ENCODE results near the gene FGFRL1. TPM values are rescaled to one million over a fixed set of nuclear protein-coding genes. Genes with fewer than 3 reads are reported as not detected.

The FGFRL1 gene
- polyA plus RNA-seq, 1 donor: 12.6 TPM

GRCh38 chr4:1035510-1035909, 24.1 kb downstream of the FGFRL1 start:
- no peak for DNase-seq
- Histone ChIP-seq H3K4me3 (ENCODE audit: low read length) (no peak overlapping the region), H3K27ac (ENCODE audit: low read length) (no peak overlapping the region), H3K4me1 (ENCODE audit: control insufficient read depth, insufficient read depth, low read length) (peaks cover 3% of the 10 kb centered on the region), H3K27me3 (ENCODE audit: control insufficient read depth, insufficient read depth, low read length) (peaks cover 21% of the 10 kb centered on the region), H3K36me3 (ENCODE audit: control insufficient read depth, insufficient read depth, low read length) (no peaks in the 10 kb centered on the region), H3K9me3 (ENCODE audit: control insufficient read depth, low read depth, low read length) (no peaks in the 10 kb centered on the region)
- WGBS (ENCODE audit: insufficient coverage, low lambda C conversion rate): no CpG with 5 or more reads among the region's 26 CpGs

- H3K36me3 ChIP-seq (ENCODE audit: control insufficient read depth, insufficient read depth, low read length): no peaks in the 10 kb centered on the region
- H3K4me3 ChIP-seq (ENCODE audit: low read length): no peak overlapping the region
- no peak overlapping the region for H3K27ac ChIP-seq (ENCODE audit: low read length)
- H3K9me3 ChIP-seq (ENCODE audit: control insufficient read depth, low read depth, low read length): no peaks in the 10 kb centered on the region
- peaks cover 21% of the 10 kb centered on the region for H3K27me3 ChIP-seq (ENCODE audit: control insufficient read depth, insufficient read depth, low read length)
- no peak for DNase-seq
- H3K4me1 ChIP-seq (ENCODE audit: control insufficient read depth, insufficient read depth, low read length): peaks cover 3% of the 10 kb centered on the region
- WGBS (ENCODE audit: insufficient coverage, low lambda C conversion rate): no CpG with 5 or more reads among the region's 15 CpGs
Measured at GRCh38 chr4:1036095-1036494, 24.7 kb downstream of the FGFRL1 start.

GRCh38 chr4:1036976-1037810, 25.8 kb downstream of the FGFRL1 start:
- H3K27ac ChIP-seq (ENCODE audit: low read length): no peak overlapping the region
- WGBS (ENCODE audit: insufficient coverage, low lambda C conversion rate): no CpG with 5 or more reads among the region's 26 CpGs
- H3K9me3 ChIP-seq (ENCODE audit: control insufficient read depth, low read depth, low read length): no peaks in the 10 kb centered on the region
- peaks cover 18% of the 10 kb centered on the region for H3K27me3 ChIP-seq (ENCODE audit: control insufficient read depth, insufficient read depth, low read length)
- DNase-seq: no peak
- H3K4me1 ChIP-seq (ENCODE audit: control insufficient read depth, insufficient read depth, low read length): peaks cover 6% of the 10 kb centered on the region
- H3K36me3 ChIP-seq (ENCODE audit: control insufficient read depth, insufficient read depth, low read length): no peaks in the 10 kb centered on the region
- no peak overlapping the region for H3K4me3 ChIP-seq (ENCODE audit: low read length)

DNA sequence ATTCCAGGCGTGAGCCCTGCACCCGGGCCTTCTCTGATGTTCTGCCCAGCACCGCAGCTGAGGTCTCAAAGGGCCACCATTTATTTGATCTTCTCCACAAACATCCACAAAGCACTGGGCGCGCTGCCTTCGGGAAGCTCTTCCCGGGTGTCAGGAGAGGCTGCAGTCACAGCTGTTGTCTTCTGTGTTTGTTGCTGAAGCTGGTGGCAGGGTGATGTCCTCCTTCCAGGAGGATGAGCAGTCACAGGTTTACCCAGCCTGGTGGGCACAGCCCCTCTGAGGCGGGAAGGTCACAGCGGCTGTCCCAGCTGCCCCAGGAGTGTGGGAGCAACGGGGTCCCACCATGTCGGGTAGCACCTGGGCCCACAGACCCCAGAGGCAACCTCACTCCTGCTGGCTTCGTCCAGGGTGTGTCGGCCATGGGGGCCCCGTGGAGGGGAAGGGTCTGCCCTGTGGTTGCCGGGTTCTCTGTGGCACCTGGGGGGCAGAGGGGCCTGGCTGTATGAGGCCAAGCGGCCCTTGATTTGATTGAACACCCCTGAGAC, 27.6 kb downstream of the FGFRL1 start:
- Histone ChIP-seq H3K4me1 (ENCODE audit: control insufficient read depth, insufficient read depth, low read length) (peaks cover 6% of the 10 kb centered on the region), H3K27me3 (ENCODE audit: control insufficient read depth, insufficient read depth, low read length) (peaks cover 13% of the 10 kb centered on the region), H3K36me3 (ENCODE audit: control insufficient read depth, insufficient read depth, low read length) (no peaks in the 10 kb centered on the region), H3K9me3 (ENCODE audit: control insufficient read depth, low read depth, low read length) (peaks cover 2% of the 10 kb centered on the region), H3K4me3 (ENCODE audit: low read length) (no peak overlapping the region), H3K27ac (ENCODE audit: low read length) (no peak overlapping the region)
- no CpG with 5 or more reads among the region's 16 CpGs for WGBS (ENCODE audit: insufficient coverage, low lambda C conversion rate)
- no peak for DNase-seq

DNA sequence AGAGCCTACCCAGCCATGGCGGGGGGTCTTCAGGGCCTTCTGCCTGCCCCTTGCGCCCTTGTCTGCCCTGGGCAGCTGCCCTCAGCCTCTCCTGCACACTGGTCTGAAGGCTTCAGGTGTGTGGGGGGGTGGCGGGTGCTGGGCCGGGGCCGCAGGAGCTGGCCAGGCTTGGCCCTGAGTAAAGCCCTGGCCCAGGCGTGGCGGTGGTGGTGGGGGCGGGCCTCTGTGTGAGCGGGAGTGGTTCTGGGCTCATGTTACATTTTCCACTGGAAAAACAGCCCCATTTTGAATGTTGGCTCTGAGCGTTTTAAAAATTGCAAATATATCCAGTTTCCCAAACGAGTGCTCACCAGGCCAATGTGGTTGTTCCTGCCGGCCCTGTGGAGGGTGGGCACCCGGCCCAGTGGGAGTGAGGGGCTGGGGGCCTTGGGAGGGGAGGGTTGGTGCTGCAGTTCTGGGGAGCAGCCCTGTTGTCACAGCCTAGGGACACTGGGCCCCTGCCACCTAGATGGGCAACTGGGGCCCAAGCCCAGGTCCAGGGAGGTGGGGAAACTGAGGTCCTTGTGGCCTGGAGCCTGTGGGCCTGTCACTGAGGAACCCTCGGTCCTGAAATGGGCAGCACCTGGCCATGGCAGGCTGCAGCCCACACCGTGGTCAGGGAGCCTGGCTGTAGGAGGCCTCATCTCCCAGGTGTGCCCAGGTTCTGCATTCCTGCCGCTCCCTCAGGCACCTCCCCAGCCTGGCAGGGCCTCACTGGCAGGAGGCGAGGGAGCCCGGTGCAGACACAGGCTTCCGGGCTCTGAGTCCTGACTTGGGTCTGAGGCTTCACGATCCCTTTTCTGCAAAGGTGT, 28.3 kb downstream of the FGFRL1 start:
- no peak for DNase-seq
- WGBS (ENCODE audit: insufficient coverage, low lambda C conversion rate): no CpG with 5 or more reads among the region's 20 CpGs

DNA sequence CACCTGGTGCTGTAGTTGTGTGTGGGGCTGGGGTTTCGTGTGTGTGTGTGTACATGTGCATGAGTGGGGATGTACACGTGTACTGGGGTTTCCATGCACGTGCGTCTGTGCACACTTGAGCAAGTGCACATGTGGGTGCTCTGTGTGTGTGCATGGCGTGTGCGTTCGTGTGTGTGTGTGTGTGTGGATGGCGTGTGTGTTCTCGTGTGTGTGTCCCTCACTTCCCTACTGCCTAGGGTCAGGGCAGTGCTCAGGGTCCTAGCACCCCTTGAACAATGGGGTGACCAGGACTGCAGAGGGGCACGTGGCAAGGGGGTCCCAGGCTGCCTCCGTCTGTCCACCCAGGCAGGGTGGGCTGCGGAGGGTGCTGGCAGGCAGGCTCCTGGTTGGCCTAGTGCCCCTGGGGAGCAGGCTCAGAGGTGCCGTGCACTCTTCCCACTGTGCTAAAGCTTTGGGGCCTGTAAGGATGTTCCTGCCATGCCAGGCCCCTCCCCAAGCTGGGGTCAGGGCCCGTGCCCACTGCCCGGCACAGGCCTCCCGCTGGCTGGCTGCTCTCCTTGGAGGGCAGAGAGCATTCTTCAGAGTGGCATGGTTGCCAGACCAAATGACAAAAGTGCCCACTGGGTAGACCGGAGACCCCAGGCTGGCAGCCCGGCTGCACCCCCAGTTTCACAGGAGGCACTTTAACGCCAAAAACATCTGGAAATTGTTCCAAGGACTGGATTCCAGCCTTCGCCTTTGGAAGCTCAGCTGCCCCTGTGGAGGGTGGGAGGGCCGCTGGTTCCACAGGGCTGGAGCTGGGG, 29.1 kb downstream of the FGFRL1 start:
- no peak for DNase-seq
- peaks cover 6% of the 10 kb centered on the region for H3K4me1 ChIP-seq (ENCODE audit: control insufficient read depth, insufficient read depth, low read length)
- H3K27me3 ChIP-seq (ENCODE audit: control insufficient read depth, insufficient read depth, low read length): peaks cover 28% of the 10 kb centered on the region
- peaks cover 4% of the 10 kb centered on the region for H3K9me3 ChIP-seq (ENCODE audit: control insufficient read depth, low read depth, low read length)
- no peak overlapping the region for H3K27ac ChIP-seq (ENCODE audit: low read length)
- H3K36me3 ChIP-seq (ENCODE audit: control insufficient read depth, insufficient read depth, low read length): no peaks in the 10 kb centered on the region
- no CpG with 5 or more reads among the region's 21 CpGs for WGBS (ENCODE audit: insufficient coverage, low lambda C conversion rate)
- H3K4me3 ChIP-seq (ENCODE audit: low read length): no peak overlapping the region

More for the DNA sequence above, 28.3 kb downstream of the FGFRL1 start:
- no peak overlapping the region for H3K4me3 ChIP-seq (ENCODE audit: low read length)
- H3K27ac ChIP-seq (ENCODE audit: low read length): no peak overlapping the region
- peaks cover 6% of the 10 kb centered on the region for H3K4me1 ChIP-seq (ENCODE audit: control insufficient read depth, insufficient read depth, low read length)
- H3K36me3 ChIP-seq (ENCODE audit: control insufficient read depth, insufficient read depth, low read length): no peaks in the 10 kb centered on the region
- H3K9me3 ChIP-seq (ENCODE audit: control insufficient read depth, low read depth, low read length): peaks cover 2% of the 10 kb centered on the region
- H3K27me3 ChIP-seq (ENCODE audit: control insufficient read depth, insufficient read depth, low read length): peaks cover 20% of the 10 kb centered on the region

DNA sequence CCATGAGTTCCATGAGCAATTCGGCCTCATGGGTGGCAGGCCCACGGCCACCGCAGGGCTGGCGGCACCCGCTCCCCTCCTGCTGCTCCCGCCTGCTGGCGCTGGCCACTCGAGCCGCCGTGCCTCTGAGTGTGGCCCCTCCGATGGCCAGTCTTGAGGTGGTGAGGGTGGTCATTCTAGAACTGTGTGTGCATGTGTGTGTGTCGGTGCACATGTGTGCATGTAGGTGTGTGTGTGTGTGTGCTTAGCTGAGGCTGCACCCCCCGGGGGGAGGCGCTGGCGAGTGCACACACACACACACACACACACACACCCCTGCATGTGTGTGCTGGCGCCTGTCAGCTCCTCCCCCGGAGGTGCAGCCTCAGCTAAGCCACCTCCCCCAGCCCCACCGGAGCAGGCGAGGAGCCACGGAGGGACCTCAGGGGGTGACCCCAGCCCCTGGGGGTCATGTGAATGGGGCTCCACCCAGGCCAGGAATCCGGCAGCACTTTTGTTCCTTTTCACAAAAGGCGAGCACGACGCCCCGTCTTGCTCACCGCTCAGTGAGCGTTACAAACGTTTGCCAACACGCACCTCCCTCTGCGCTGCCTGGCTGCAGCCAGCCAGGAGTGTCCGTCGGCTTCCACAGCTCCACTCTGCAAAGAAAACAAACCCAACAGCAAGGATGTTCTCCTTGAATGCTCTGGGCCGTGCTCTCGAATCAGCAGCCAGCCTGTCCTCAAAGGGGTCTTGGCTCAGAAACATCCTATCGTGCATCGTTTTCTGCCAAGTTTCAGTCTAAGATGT, 29.9 kb downstream of the FGFRL1 start:
- Histone ChIP-seq H3K9me3 (ENCODE audit: control insufficient read depth, low read depth, low read length) (peaks cover 6% of the 10 kb centered on the region), H3K27me3 (ENCODE audit: control insufficient read depth, insufficient read depth, low read length) (peaks cover 30% of the 10 kb centered on the region), H3K27ac (ENCODE audit: low read length) (no peak overlapping the region), H3K36me3 (ENCODE audit: control insufficient read depth, insufficient read depth, low read length) (no peaks in the 10 kb centered on the region), H3K4me1 (ENCODE audit: control insufficient read depth, insufficient read depth, low read length) (peaks cover 6% of the 10 kb centered on the region), H3K4me3 (ENCODE audit: low read length) (no peak overlapping the region)
- DNase-seq: no peak
- 20% methylated on average over 1 of the region's 36 CpGs for WGBS (ENCODE audit: insufficient coverage, low lambda C conversion rate)

DNA sequence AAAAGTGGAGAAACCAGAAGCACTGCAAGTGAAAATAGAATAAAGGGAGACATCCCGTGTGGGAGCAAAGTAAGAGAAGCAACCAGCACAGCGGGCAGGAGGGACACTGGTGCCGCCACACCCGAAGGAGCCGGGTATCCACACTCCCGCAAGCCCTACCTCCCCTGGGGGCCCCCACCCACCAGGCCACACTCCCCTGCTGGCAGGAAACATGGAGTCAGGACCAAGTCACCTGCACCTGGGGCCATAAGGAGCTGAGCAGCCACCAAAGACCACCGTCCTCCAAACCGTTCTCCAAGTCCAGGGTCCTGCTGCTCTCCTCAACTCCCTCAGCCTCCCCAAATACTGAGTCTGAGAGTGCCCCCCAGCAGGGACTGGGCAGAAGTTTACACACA, 30.5 kb downstream of the FGFRL1 start:
- WGBS (ENCODE audit: insufficient coverage, low lambda C conversion rate): no CpG with 5 or more reads among the region's 8 CpGs
- H3K4me1 ChIP-seq (ENCODE audit: control insufficient read depth, insufficient read depth, low read length): peaks cover 8% of the 10 kb centered on the region
- DNase-seq: no peak
- no peaks in the 10 kb centered on the region for H3K36me3 ChIP-seq (ENCODE audit: control insufficient read depth, insufficient read depth, low read length)
- no peak overlapping the region for H3K4me3 ChIP-seq (ENCODE audit: low read length)
- peaks cover 31% of the 10 kb centered on the region for H3K27me3 ChIP-seq (ENCODE audit: control insufficient read depth, insufficient read depth, low read length)
- no peak overlapping the region for H3K27ac ChIP-seq (ENCODE audit: low read length)
- H3K9me3 ChIP-seq (ENCODE audit: control insufficient read depth, low read depth, low read length): peaks cover 10% of the 10 kb centered on the region

DNA sequence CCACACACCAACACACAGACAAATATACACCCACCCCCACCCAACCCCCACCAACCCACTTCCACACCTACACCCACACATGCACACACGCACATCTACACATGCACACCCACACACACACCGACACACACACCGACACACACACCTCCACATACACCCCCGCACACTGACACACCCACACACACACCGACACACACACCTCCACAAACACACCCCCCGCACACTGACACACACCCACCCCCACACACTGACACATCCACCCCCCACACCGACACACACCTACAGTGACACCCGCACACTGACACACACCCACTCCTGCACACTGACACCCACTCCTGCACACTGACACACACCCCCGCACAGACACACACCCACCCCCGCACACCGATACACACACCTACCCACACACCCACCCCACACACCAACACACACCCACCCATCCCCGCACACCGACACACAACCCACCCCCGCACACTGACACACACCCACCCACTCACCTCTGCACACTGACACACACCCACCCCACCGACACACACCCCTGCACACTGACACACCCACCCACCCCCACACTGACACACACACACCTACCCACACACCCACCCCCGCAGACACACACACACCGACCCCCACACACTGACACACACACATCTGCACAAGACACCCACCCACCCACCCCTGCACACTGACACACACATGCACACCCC, 31.1 kb downstream of the FGFRL1 start:
- DNase-seq: no peak
- no peak overlapping the region for H3K4me3 ChIP-seq (ENCODE audit: low read length)
- H3K9me3 ChIP-seq (ENCODE audit: control insufficient read depth, low read depth, low read length): peaks cover 10% of the 10 kb centered on the region
- WGBS (ENCODE audit: insufficient coverage, low lambda C conversion rate): no CpG with 5 or more reads among the region's 17 CpGs
- H3K36me3 ChIP-seq (ENCODE audit: control insufficient read depth, insufficient read depth, low read length): no peaks in the 10 kb centered on the region
- peaks cover 36% of the 10 kb centered on the region for H3K27me3 ChIP-seq (ENCODE audit: control insufficient read depth, insufficient read depth, low read length)
- H3K27ac ChIP-seq (ENCODE audit: low read length): no peak overlapping the region
- H3K4me1 ChIP-seq (ENCODE audit: control insufficient read depth, insufficient read depth, low read length): peaks cover 13% of the 10 kb centered on the region
